ENCODE data around the gene DISC1.
"Not testable (repeated sequence)": the region's sequence is repeated elsewhere in the genome, so short reads cannot be mapped to it uniquely, and the experiment has no call there.

The DISC1 gene

GRCh38 chr1:231636157-231636556, 9.6 kb downstream of the DISC1 start:
- DNase-seq (ENCODE audit: low read depth in 2 of 2): no peak

GRCh38 chr1:231636922-231637321, 10.3 kb downstream of the DISC1 start:
- not testable (repeated sequence) for DNase-seq (ENCODE audit: low read depth in 2 of 2)

GRCh38 chr1:231638647-231639046, 12.1 kb downstream of the DISC1 start:
- DNase-seq (ENCODE audit: low read depth in 2 of 2): no peak

GRCh38 chr1:231639819-231640218, 13.2 kb downstream of the DISC1 start:
- DNase-seq (ENCODE audit: low read depth in 2 of 2): no peak

GRCh38 chr1:231641444-231641843, 14.9 kb downstream of the DISC1 start:
- DNase-seq (ENCODE audit: low read depth in 2 of 2): not testable (repeated sequence)

- DNase-seq (ENCODE audit: low read depth in 2 of 2): not testable (repeated sequence)
Measured at GRCh38 chr1:231642061-231642460, 15.5 kb downstream of the DISC1 start.

GRCh38 chr1:231642618-231643017, 16.0 kb downstream of the DISC1 start:
- no peak for DNase-seq (ENCODE audit: low read depth in 2 of 2)

- DNase-seq (ENCODE audit: low read depth in 2 of 2): no peak
Measured at GRCh38 chr1:231643071-231643934, 16.7 kb downstream of the DISC1 start.

GRCh38 chr1:231643935-231644237, 17.3 kb downstream of the DISC1 start:
- DNase-seq (ENCODE audit: low read depth in 2 of 2): no peak

GRCh38 chr1:231645634-231646033, 19.0 kb downstream of the DISC1 start:
- not testable (repeated sequence) for DNase-seq (ENCODE audit: low read depth in 2 of 2)

GRCh38 chr1:231646165-231646564, 19.6 kb downstream of the DISC1 start:
- DNase-seq (ENCODE audit: low read depth in 2 of 2): not testable (repeated sequence)

- DNase-seq (ENCODE audit: low read depth in 2 of 2): not testable (repeated sequence)
Measured at GRCh38 chr1:231651621-231652260, 25.2 kb downstream of the DISC1 start.

- no peak for DNase-seq (ENCODE audit: low read depth in 2 of 2)
Measured at GRCh38 chr1:231653632-231654031, 27.0 kb downstream of the DISC1 start.

GRCh38 chr1:231656741-231657140, 30.2 kb downstream of the DISC1 start:
- DNase-seq (ENCODE audit: low read depth in 2 of 2): no peak

GRCh38 chr1:231658223-231658622, 31.6 kb downstream of the DISC1 start:
- not testable (repeated sequence) for DNase-seq (ENCODE audit: low read depth in 2 of 2)

GRCh38 chr1:231660198-231660597, 33.6 kb downstream of the DISC1 start:
- DNase-seq (ENCODE audit: low read depth in 2 of 2): no peak

GRCh38 chr1:231663211-231663792, 36.7 kb downstream of the DISC1 start:
- DNase-seq (ENCODE audit: low read depth in 2 of 2): no peak

- no peak for DNase-seq (ENCODE audit: low read depth in 2 of 2)
Measured at GRCh38 chr1:231665101-231665500, 38.5 kb downstream of the DISC1 start.

GRCh38 chr1:231665726-231666125, 39.1 kb downstream of the DISC1 start:
- no peak for DNase-seq (ENCODE audit: low read depth in 2 of 2)

GRCh38 chr1:231666220-231666936, 39.8 kb downstream of the DISC1 start:
- DNase-seq (ENCODE audit: low read depth in 2 of 2): no peak

- DNase-seq (ENCODE audit: low read depth in 2 of 2): no peak
Measured at GRCh38 chr1:231666937-231667608, 40.5 kb downstream of the DISC1 start.

Measured in stimulated activated CD4-positive, alpha-beta T cell treated with anti-CD3 and anti-CD28 coated beads, Interleukin-15, amount 100 ng/mL, for 48 hours (primary cell).